ENCODE data around the gene KIF7.

KIF7 gene

DNA sequence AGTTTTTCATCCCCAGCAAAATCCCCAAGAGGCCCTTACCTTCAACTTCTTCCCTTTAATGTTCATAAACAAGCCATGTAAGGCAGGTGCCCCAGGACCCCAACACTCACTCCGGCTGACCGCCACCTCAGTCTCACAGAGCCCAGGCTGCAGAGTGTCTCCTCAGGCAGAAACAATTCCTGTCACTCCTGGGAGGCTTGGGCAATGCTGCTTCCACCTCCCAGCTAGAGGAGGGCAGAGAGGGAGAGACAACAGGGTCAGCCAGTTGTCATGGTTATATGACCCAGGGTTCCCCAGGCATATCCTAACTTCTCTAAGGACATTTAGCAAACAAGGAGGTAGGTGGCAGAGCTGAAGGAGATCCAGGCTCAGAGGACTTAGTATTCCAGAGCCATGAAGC, 23.9 kb upstream of the KIF7 start, which contains the start of gene PLIN1:
PLIN1 (minus strand) TSS at position 156 of the 400 bp plus-strand sequence. CDS start 1,878 bp downstream, outside the sequence.
- Histone ChIP-seq H3K27me3 (ENCODE audit: control insufficient read depth, insufficient read depth, low read length) (peaks cover 2% of the 10 kb centered on the region), H3K9ac (ENCODE audit: low read depth, low read length) (no peak within 1 kb of the TSS), H3K4me3 (ENCODE audit: low read depth, low read length) (no peak within 1 kb of the TSS), H3K9me3 (ENCODE audit: control insufficient read depth, insufficient read depth, low read length) (no peaks in the 10 kb centered on the region), H3K36me3 (ENCODE audit: control insufficient read depth, insufficient read depth, low read length) (no peaks in the 10 kb centered on the region), H3K4me1 (ENCODE audit: control insufficient read depth, insufficient read depth, low read length) (no peaks in the 10 kb centered on the region)

DNA sequence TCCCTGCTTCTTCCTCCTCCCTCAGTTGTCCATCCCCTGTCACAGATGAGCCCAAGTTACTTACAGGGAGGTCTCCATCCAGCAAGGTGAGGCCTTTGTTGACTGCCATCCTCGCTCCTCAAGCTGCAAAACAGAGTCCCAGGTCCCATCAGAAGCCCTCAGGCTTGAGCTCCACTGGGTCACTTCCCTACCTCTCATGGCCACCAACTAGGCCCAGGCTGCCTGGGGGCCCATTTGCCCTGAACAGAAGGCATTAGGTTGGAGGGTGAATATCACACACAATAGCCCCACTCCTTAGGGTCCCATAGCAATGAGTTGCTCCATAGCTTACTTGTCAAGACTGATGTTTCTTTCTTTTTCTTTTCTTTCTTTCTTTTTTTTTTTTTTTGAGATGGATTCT, 22.1 kb upstream of the KIF7 start:
- Histone ChIP-seq H3K4me3 (ENCODE audit: low read depth, low read length) (no peak overlapping the region), H3K9me3 (ENCODE audit: control insufficient read depth, insufficient read depth, low read length) (no peaks in the 10 kb centered on the region), H3K36me3 (ENCODE audit: control insufficient read depth, insufficient read depth, low read length) (no peaks in the 10 kb centered on the region), H3K4me1 (ENCODE audit: control insufficient read depth, insufficient read depth, low read length) (no peaks in the 10 kb centered on the region), H3K27me3 (ENCODE audit: control insufficient read depth, insufficient read depth, low read length) (peaks cover 6% of the 10 kb centered on the region), H3K9ac (ENCODE audit: low read depth, low read length) (no peak overlapping the region)

DNA sequence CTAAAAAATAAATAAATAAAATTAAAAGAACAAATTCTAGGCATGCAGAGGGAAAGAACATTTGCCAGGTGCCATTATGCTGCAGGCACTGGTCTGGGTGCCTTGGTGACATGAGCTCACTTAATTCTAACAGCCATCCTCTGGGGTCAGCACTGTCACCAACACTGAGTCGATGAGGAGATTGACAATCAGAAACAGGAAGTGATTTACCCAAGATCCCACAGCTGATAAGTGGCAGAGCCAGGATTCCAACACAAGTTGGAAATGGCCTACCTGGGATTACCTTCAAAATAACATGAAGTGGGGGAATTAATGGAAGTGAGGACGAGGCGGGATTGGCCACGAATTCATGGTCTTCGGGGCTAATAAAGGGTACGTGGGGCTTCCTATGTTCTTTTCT, 20.3 kb upstream of the KIF7 start:
- Histone ChIP-seq H3K27me3 (ENCODE audit: control insufficient read depth, insufficient read depth, low read length) (peaks cover 5% of the 10 kb centered on the region), H3K36me3 (ENCODE audit: control insufficient read depth, insufficient read depth, low read length) (no peaks in the 10 kb centered on the region), H3K9me3 (ENCODE audit: control insufficient read depth, insufficient read depth, low read length) (no peaks in the 10 kb centered on the region), H3K4me3 (ENCODE audit: low read depth, low read length) (no peak overlapping the region), H3K9ac (ENCODE audit: low read depth, low read length) (no peak overlapping the region), H3K4me1 (ENCODE audit: control insufficient read depth, insufficient read depth, low read length) (no peaks in the 10 kb centered on the region)

GRCh38 chr15:89674526-89674925, 19.3 kb upstream of the KIF7 start:
- Histone ChIP-seq H3K4me1 (ENCODE audit: control insufficient read depth, insufficient read depth, low read length) (no peaks in the 10 kb centered on the region), H3K27me3 (ENCODE audit: control insufficient read depth, insufficient read depth, low read length) (peaks cover 5% of the 10 kb centered on the region), H3K9ac (ENCODE audit: low read depth, low read length) (no peak overlapping the region), H3K9me3 (ENCODE audit: control insufficient read depth, insufficient read depth, low read length) (no peaks in the 10 kb centered on the region), H3K4me3 (ENCODE audit: low read depth, low read length) (no peak overlapping the region), H3K36me3 (ENCODE audit: control insufficient read depth, insufficient read depth, low read length) (no peaks in the 10 kb centered on the region)

GRCh38 chr15:89673165-89673512, 17.9 kb upstream of the KIF7 start:
- peaks cover 5% of the 10 kb centered on the region for H3K27me3 ChIP-seq (ENCODE audit: control insufficient read depth, insufficient read depth, low read length)

DNA sequence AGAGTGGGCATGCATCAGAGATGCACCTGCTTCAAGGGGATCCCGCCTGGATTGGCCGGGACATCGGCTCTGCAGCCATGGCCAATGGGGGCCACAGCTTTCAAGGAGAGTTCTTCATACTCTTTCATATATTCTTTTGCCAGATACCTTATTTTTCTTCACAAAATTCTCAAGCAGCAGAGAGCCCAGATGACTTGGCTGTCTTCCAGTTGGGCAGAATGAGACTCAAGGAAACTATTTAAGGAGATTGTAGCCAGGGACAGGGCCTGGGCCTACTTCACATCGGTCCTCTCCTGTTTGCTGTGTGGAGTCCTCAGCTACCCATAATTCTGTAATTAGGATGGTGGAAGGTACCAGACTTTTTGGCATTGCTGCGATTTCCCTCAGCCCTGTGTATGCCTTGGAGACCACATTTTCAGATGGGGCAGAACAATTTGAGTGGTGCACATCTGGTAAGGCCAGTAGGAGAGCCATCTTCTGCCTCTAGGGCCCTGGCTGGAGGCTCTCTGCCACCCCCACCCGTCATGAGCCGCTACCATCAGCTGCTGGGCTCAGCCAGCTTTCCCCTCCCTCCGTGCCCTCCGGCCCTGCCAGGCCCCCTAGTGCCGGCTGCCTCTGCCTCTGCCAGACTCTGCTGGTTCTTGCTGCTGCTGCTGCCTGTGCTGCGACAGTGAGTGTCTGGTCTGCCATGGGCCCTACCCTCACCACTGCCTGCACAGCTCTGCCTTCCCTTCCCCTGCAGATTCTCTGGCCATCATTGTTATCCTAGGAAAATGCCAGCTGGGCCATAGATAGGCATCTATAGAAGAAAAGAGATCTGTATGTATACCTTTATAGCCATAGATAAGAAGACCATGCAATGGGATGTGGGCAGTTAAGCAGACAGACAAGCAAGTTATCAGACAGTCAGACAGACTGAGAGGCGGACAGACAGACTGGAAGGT, 17.2 kb upstream of the KIF7 start:
- H3K27me3 ChIP-seq (ENCODE audit: control insufficient read depth, insufficient read depth, low read length), result peaks cover 5% of the 10 kb centered on the region
- H3K9me3 ChIP-seq (ENCODE audit: control insufficient read depth, insufficient read depth, low read length), result no peaks in the 10 kb centered on the region
- no peak overlapping the region for H3K9ac ChIP-seq (ENCODE audit: low read depth, low read length)
- no peaks in the 10 kb centered on the region for H3K36me3 ChIP-seq (ENCODE audit: control insufficient read depth, insufficient read depth, low read length)
- H3K4me1 ChIP-seq (ENCODE audit: control insufficient read depth, insufficient read depth, low read length), result no peaks in the 10 kb centered on the region
- H3K4me3 ChIP-seq (ENCODE audit: low read depth, low read length), result no peak overlapping the region

More at GRCh38 chr15:89673165-89673512, 17.9 kb upstream of the KIF7 start:
- Histone ChIP-seq H3K4me1 (ENCODE audit: control insufficient read depth, insufficient read depth, low read length) (no peaks in the 10 kb centered on the region), H3K9ac (ENCODE audit: low read depth, low read length) (no peak overlapping the region), H3K36me3 (ENCODE audit: control insufficient read depth, insufficient read depth, low read length) (no peaks in the 10 kb centered on the region), H3K4me3 (ENCODE audit: low read depth, low read length) (no peak overlapping the region), H3K9me3 (ENCODE audit: control insufficient read depth, insufficient read depth, low read length) (no peaks in the 10 kb centered on the region)

GRCh38 chr15:89671687-89672086, 16.4 kb upstream of the KIF7 start:
- Histone ChIP-seq H3K9me3 (ENCODE audit: control insufficient read depth, insufficient read depth, low read length) (no peaks in the 10 kb centered on the region), H3K9ac (ENCODE audit: low read depth, low read length) (no peak overlapping the region), H3K27me3 (ENCODE audit: control insufficient read depth, insufficient read depth, low read length) (peaks cover 6% of the 10 kb centered on the region), H3K36me3 (ENCODE audit: control insufficient read depth, insufficient read depth, low read length) (no peaks in the 10 kb centered on the region), H3K4me1 (ENCODE audit: control insufficient read depth, insufficient read depth, low read length) (no peaks in the 10 kb centered on the region), H3K4me3 (ENCODE audit: low read depth, low read length) (no peak overlapping the region)

GRCh38 chr15:89670971-89671560, 15.8 kb upstream of the KIF7 start:
- H3K9me3 ChIP-seq (ENCODE audit: control insufficient read depth, insufficient read depth, low read length), result no peaks in the 10 kb centered on the region
- H3K27me3 ChIP-seq (ENCODE audit: control insufficient read depth, insufficient read depth, low read length), result peaks cover 6% of the 10 kb centered on the region
- H3K36me3 ChIP-seq (ENCODE audit: control insufficient read depth, insufficient read depth, low read length), result no peaks in the 10 kb centered on the region
- H3K4me3 ChIP-seq (ENCODE audit: low read depth, low read length), result no peak overlapping the region
- H3K4me1 ChIP-seq (ENCODE audit: control insufficient read depth, insufficient read depth, low read length), result no peaks in the 10 kb centered on the region
- H3K9ac ChIP-seq (ENCODE audit: low read depth, low read length), result no peak overlapping the region

GRCh38 chr15:89669941-89670340, 14.7 kb upstream of the KIF7 start:
- H3K36me3 ChIP-seq (ENCODE audit: control insufficient read depth, insufficient read depth, low read length), result no peaks in the 10 kb centered on the region
- H3K4me1 ChIP-seq (ENCODE audit: control insufficient read depth, insufficient read depth, low read length), result peaks cover 2% of the 10 kb centered on the region
- peaks cover 9% of the 10 kb centered on the region for H3K27me3 ChIP-seq (ENCODE audit: control insufficient read depth, insufficient read depth, low read length)
- no peaks in the 10 kb centered on the region for H3K9me3 ChIP-seq (ENCODE audit: control insufficient read depth, insufficient read depth, low read length)
- H3K9ac ChIP-seq (ENCODE audit: low read depth, low read length), result no peak overlapping the region
- no peak overlapping the region for H3K4me3 ChIP-seq (ENCODE audit: low read depth, low read length)

GRCh38 chr15:89669309-89669865, 14.1 kb upstream of the KIF7 start:
- no peak overlapping the region for H3K9ac ChIP-seq (ENCODE audit: low read depth, low read length)
- H3K4me3 ChIP-seq (ENCODE audit: low read depth, low read length), result no peak overlapping the region
- peaks cover 4% of the 10 kb centered on the region for H3K4me1 ChIP-seq (ENCODE audit: control insufficient read depth, insufficient read depth, low read length)
- no peaks in the 10 kb centered on the region for H3K36me3 ChIP-seq (ENCODE audit: control insufficient read depth, insufficient read depth, low read length)
- no peaks in the 10 kb centered on the region for H3K9me3 ChIP-seq (ENCODE audit: control insufficient read depth, insufficient read depth, low read length)
- H3K27me3 ChIP-seq (ENCODE audit: control insufficient read depth, insufficient read depth, low read length), result peaks cover 15% of the 10 kb centered on the region

DNA sequence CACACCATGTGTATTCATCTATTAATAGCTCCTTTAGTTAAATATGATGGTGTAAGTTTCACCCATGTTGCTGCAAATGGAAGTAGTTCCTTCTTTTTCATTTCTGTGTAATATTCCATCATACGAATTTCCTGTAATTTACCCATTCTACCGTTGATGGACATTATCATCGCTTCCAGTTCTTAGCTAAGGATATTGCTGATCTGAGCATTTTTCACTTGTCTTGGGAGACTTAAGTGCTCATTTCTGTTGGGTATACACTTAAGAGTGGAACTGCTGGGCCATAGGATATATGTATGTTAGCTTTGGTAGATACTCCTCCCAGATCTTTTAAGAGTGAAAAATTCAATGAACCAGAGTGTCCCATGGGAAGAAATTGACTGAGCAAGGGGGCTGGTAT, 12.9 kb upstream of the KIF7 start:
- H3K27me3 ChIP-seq (ENCODE audit: control insufficient read depth, insufficient read depth, low read length), result peaks cover 12% of the 10 kb centered on the region
- H3K4me3 ChIP-seq (ENCODE audit: low read depth, low read length), result no peak overlapping the region
- no peaks in the 10 kb centered on the region for H3K36me3 ChIP-seq (ENCODE audit: control insufficient read depth, insufficient read depth, low read length)
- H3K9me3 ChIP-seq (ENCODE audit: control insufficient read depth, insufficient read depth, low read length), result no peaks in the 10 kb centered on the region
- H3K9ac ChIP-seq (ENCODE audit: low read depth, low read length), result no peak overlapping the region
- peaks cover 4% of the 10 kb centered on the region for H3K4me1 ChIP-seq (ENCODE audit: control insufficient read depth, insufficient read depth, low read length)

GRCh38 chr15:89667706-89667960, 12.4 kb upstream of the KIF7 start:
- Histone ChIP-seq H3K27me3 (ENCODE audit: control insufficient read depth, insufficient read depth, low read length) (peaks cover 12% of the 10 kb centered on the region), H3K9me3 (ENCODE audit: control insufficient read depth, insufficient read depth, low read length) (no peaks in the 10 kb centered on the region), H3K4me3 (ENCODE audit: low read depth, low read length) (no peak overlapping the region)

More at GRCh38 chr15:89667706-89667960, 12.4 kb upstream of the KIF7 start:
- H3K9ac ChIP-seq (ENCODE audit: low read depth, low read length), result no peak overlapping the region
- H3K36me3 ChIP-seq (ENCODE audit: control insufficient read depth, insufficient read depth, low read length), result no peaks in the 10 kb centered on the region
- peaks cover 4% of the 10 kb centered on the region for H3K4me1 ChIP-seq (ENCODE audit: control insufficient read depth, insufficient read depth, low read length)
